Testis (tissue), 2 donors: ENCODE measurements around the gene CEP85L.

Source experiments
- POLR2A ChIP-seq: fragments of 450-650 bp; IDR thresholded peaks from one replicate; pipeline ENCODE4 v1.6.1; 2017; ENCODE audit warnings: antibody characterized with exemption, mild to moderate bottlenecking, moderate library complexity
- TF ChIP-seq, protein P1 (sequence below), 3 experiments: fragments of 450-650 bp in 2 of 3; fragments of 200-600 bp in 1 of 3; sonication (generic) in 1 of 3; IDR thresholded peaks; one replicate each; pipeline ENCODE4 v1.5.1; 2016 to 2019; ENCODE audit warnings: antibody characterized with exemption in 3 of 3, mild to moderate bottlenecking in 2 of 3, moderate library complexity in 1 of 3

DNA sequence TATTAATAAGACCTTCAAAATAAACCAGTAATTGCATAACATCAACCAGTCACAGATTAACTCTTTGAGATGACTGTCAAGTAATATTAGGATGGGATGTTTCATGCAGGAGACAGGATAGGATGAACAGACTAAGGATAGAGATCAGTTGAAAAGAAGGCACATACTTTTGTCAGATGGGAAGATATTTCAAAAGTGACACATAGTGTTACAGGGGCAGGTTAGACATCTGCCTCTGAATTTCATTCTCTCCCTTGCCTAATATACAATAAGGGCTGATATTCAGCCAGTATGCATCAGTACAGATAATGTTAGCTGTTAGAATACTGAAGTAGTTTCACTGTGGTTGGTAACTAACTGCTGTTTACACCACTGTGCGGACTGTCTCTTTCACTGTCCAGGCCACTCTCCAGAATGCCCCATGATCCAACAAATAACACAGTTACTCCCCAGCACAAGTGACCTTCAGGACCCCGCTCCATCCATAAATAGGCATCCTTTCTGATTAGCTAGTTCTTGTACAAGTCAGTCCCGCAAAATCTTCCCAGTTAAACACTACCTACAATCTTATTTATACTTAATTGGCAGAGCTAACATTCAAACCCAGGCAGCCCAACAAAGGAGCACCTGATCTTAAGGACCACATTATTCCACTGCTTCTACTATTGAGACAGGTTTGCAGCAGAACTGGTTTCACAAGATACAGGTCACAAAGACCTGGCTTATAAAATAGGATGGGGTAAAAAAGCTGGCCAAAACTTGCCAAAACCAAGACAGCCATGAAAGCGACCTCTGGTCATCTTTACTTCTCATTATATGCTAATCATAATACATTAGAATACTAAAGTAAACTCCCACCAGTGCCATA, 125.2 kb downstream of the CEP85L start:
- no peak for TF ChIP-seq POLR2A
- TF ChIP-seq, protein P1, sequence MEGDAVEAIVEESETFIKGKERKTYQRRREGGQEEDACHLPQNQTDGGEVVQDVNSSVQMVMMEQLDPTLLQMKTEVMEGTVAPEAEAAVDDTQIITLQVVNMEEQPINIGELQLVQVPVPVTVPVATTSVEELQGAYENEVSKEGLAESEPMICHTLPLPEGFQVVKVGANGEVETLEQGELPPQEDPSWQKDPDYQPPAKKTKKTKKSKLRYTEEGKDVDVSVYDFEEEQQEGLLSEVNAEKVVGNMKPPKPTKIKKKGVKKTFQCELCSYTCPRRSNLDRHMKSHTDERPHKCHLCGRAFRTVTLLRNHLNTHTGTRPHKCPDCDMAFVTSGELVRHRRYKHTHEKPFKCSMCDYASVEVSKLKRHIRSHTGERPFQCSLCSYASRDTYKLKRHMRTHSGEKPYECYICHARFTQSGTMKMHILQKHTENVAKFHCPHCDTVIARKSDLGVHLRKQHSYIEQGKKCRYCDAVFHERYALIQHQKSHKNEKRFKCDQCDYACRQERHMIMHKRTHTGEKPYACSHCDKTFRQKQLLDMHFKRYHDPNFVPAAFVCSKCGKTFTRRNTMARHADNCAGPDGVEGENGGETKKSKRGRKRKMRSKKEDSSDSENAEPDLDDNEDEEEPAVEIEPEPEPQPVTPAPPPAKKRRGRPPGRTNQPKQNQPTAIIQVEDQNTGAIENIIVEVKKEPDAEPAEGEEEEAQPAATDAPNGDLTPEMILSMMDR (IDR thresholded peaks at IDR 0.05): no peak
